IgD-negative memory B cell (primary cell): Measurements from ENCODE around the gene SF1. TPM values are rescaled to one million over a fixed set of nuclear protein-coding genes. Genes with fewer than 3 reads are reported as not detected.
A peak's percentile ranks its signal among the peaks of the same experiment; 100 is the strongest.

ENCODE experiments used
- H3K27ac Mint-ChIP-seq, 3 donors: one replicate each; pipeline ENCODE4 v1.8.0; 2020 to 2022; ENCODE audit warnings: mild to moderate bottlenecking in 3 of 3, mixed read lengths in 3 of 3, moderate library complexity in 1 of 3
- H3K27me3 Mint-ChIP-seq: one replicate; pipeline ENCODE4 v1.8.0; 2021; ENCODE audit warnings: mixed read lengths
- H3K36me3 Mint-ChIP-seq: one replicate; pipeline ENCODE4 v1.8.0; 2020; ENCODE audit warnings: mild to moderate bottlenecking, mixed read lengths
- H3K4me1 Mint-ChIP-seq, 3 donors: one replicate each; pipeline ENCODE4 v1.8.0; 2020 to 2022; ENCODE audit warnings: mixed read lengths in 3 of 3, mild to moderate bottlenecking in 1 of 3
- H3K4me3 Mint-ChIP-seq, 4 donors: one replicate each; pipeline ENCODE4 v1.8.0; 2020 to 2022; ENCODE audit warnings: mild to moderate bottlenecking in 4 of 4, mixed read lengths in 4 of 4, moderate library complexity in 3 of 4
- H3K9me3 Mint-ChIP-seq, 3 donors: one replicate each; pipeline ENCODE4 v1.8.0; 2020 to 2021; ENCODE audit warnings: mixed read lengths in 3 of 3, mild to moderate bottlenecking in 1 of 3
- polyA plus RNA-seq: library from polyadenylated mRNA; unstranded; fragments of 300-500 nt; fragmentation: Illumina TruSeq; gene quantifications from one replicate; pipeline ENCODE4 v1.2.3, GENCODE V29; 2021

SF1 gene
- polyA plus RNA-seq, 1 donor from 2014 or later: 170 TPM

DNA sequence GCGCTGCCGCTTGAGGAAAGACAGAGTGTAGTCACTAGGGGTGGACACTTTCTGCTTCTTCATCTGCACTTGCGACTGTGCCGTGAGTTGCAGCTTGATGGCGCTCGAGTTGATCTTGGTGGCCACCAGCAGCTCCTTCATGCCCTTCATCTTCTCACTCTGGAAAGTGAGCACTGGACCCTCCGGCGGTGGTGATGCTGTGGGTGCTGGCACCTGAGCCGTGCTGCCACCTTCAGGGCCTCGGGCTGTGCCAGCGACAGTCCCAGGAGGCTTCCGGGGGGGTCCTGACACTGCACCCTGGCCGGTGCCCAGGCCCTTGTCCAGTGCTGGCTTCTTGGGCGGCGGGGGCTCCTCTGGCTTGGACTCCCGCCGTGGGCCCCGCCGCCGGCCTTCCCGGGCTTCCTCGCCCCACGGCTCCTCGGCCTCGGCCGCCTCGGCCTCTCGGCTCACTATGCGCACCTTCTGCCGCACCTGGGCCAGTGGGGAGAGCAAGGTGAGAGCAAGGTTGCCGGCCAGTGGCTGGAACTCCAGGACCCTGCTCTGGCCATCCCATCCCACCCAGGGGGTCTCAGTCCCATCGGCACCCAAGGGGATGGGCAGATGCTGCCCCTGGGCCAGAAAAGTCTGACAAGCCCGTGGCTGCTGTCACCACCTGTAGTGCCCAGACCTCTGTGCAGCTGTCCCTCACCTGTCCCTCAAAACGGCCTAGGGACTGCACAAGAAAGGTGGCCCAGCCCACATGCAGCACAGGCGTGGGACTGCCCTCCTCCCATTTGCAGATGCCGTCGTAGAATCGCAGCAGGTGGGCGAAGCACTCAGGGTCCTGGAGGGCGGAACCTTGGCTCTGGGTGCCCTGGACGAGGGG lies 26.2 kb upstream of the SF1 start:
- Mint-ChIP-seq H3K27ac (peak overlapping the region in 2 of 3 donors; percentile 94 to 96), H3K4me1 (peaks cover 14 to 28% (median 18%) of the 10 kb centered on the region in 3 donors), H3K27me3 (no peaks in the 10 kb centered on the region)

DNA sequence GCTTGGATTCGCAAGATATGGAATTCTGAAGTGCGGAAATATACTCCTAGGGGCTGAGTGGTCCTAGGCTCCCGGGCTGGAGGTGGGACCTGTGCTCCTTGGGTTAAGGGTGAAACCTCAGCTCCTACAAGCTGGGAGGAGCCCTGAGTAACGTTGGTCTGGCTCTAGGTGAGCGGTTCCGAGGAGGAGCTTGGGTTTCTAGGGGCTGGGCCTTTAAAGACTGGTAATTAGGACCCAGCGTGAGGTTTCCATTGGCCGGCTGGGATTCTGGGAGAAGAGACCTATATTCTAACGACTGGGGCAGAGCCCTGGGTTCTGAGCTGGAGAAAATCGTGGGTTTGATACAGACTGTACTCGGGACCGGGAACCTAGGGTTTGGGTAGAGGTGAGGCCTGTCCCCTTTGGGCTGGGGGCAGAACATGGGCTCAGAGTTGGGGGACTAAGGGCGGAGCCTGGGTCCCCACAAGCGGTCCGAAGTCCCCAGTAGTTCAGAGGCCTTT lies 25.6 kb upstream of the SF1 start:
- H3K4me1 Mint-ChIP-seq: peaks cover 13 to 26% (median 20%) of the 10 kb centered on the region in 3 donors
- peak overlapping the region; percentile 88 to 95 (median 93) for H3K4me3 Mint-ChIP-seq
- peak overlapping the region; percentile 94 to 96 (median 95) for H3K27ac Mint-ChIP-seq
- peaks cover 7% of the 10 kb centered on the region for H3K36me3 Mint-ChIP-seq
- H3K27me3 Mint-ChIP-seq: no peaks in the 10 kb centered on the region
- H3K9me3 Mint-ChIP-seq: no peaks in the 10 kb centered on the region

More for the DNA sequence above, 26.2 kb upstream of the SF1 start:
- Mint-ChIP-seq H3K4me3 (peak overlapping the region in 3 of 4 donors; percentile 88 to 95 (median 92)), H3K9me3 (no peaks in the 10 kb centered on the region), H3K36me3 (peaks cover 5% of the 10 kb centered on the region)

DNA sequence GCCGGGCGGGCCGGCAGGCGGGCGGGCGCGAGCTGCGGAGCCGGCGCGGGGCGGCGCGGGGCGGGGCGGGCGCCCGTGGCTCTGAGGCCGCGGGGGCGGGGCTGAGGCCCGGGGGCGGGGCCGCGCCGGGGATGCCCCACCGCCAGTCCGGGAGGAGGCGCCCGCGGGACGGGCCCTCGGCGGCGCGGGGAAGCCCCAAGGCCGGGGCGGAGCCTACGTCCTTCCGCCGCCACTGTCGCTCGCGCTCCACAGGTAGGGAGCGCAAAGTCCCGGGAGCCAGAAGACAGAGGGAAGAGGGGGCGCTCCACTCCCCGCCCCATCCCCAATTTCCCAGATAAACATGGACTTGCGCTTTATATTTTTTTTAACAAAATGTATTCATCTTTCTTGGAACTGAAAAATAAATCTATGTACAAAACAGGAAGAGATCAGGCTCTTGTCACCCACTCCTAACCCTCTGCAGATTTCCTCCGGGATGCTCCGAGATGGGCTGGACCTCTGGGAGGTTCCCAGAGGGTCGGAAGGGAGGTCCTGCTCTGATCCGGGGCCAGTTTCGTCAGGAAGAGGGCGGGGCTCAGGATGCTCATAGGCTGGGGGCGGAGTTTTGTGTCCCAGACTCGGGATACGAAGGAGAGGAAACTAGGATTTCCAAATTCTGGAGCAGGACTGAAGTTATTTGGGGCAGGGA lies 25.0 kb upstream of the SF1 start, which contains the start of gene MAP4K2:
MAP4K2 (minus strand) TSS at position 57 of the 688 bp plus-strand sequence. CDS start 65 bp downstream, outside the sequence.
- Mint-ChIP-seq H3K4me1 (peaks cover 13 to 28% (median 22%) of the 10 kb centered on the region in 3 donors), H3K9me3 (no peaks in the 10 kb centered on the region), H3K27ac (peak within 1 kb of the TSS; percentile 94 to 96 (median 95)), H3K36me3 (peaks cover 7% of the 10 kb centered on the region), H3K4me3 (peak within 1 kb of the TSS; percentile 88 to 95 (median 94)), H3K27me3 (no peaks in the 10 kb centered on the region)

DNA sequence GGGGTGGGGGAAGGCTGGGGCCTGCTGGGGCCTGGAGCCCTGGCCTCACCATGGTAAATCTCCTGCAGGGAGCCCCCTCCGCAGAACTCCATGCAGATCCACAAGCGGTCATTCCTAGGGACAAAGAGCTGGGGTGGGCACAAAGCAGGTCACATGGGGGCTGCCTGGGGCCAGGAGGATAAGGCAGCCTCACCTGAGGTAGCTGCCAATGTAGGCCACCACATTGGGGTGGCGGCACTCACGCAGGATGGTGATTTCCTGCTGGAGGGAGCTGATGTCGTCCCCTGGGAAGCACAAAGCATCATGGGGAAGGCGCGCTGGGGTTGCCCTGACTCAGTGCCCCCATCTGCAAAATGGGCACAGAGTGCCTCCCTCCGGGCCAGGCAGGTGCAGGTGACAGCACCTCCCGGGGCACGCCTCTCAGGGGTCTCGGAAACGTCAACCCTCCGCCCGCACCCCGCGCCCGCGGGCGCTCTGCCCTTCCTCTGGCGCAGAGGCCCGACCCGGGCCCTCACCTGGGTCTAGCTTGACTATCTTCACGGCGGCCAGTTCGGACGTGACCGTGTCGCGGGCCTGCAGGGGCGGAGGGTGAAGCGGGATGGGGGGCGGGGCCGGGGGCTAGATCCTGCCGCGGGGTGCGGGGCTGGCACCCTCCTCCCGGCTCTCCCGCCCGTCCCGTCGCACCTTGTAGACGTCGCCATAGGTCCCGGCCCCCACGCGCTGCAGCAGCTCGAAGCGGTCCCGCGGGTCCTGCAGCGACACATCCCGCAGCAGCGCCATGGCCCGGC lies 24.2 kb upstream of the SF1 start:
- Mint-ChIP-seq H3K9me3 (no peaks in the 10 kb centered on the region), H3K36me3 (peaks cover 7% of the 10 kb centered on the region), H3K27ac (peak overlapping the region; percentile 88 to 95 (median 89)), H3K4me1 (peaks cover 13 to 26% (median 20%) of the 10 kb centered on the region in 3 donors), H3K4me3 (peak overlapping the region; percentile 83 to 94 (median 92)), H3K27me3 (no peaks in the 10 kb centered on the region)

DNA sequence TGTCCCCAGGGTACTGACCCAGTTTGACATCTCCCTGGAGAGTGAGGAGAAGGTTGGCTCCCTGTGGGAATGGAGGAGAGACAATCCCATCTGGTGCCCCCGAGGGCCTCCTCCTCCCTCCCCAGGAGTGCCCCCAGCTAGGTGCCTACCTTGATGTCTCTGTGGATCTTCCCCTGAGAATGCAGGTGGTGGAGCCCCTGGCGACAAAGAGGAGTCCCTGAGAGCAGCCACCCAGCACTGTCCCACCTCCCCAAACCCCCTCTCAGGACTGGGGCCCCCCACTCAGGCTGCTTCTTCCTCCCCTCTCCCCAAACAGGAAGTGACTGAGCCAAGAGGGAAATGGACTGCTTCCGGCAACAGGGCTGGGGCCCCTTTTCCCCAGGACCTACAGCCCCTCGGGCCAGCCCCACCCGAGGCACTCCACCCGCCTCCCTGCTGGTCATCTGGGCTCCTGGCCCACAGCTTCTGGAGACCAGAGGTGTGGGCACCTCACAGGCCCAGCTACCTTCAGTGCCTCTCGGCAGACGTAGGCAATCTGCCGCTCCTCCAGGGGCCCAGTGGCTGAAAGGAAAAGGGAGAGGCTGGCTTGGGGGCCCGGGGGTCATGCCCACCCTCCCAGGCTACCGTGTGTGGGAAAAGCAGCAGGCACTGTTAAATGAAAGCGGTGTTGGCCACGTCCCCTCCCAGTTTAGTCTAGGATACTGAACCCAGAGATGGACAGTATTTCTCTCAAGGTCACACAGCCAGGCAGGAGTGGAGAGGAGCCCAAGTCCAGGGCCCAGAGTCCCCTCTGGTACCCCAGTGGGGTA lies 23.4 kb upstream of the SF1 start:
- peak overlapping the region; percentile 84 to 95 (median 88) for H3K27ac Mint-ChIP-seq
- H3K4me3 Mint-ChIP-seq: peak overlapping the region; percentile 83 to 94 (median 92)
- H3K36me3 Mint-ChIP-seq: peaks cover 5% of the 10 kb centered on the region
- H3K27me3 Mint-ChIP-seq: no peaks in the 10 kb centered on the region
- no peaks in the 10 kb centered on the region for H3K9me3 Mint-ChIP-seq
- peaks cover 13 to 26% (median 18%) of the 10 kb centered on the region in 3 donors for H3K4me1 Mint-ChIP-seq

DNA sequence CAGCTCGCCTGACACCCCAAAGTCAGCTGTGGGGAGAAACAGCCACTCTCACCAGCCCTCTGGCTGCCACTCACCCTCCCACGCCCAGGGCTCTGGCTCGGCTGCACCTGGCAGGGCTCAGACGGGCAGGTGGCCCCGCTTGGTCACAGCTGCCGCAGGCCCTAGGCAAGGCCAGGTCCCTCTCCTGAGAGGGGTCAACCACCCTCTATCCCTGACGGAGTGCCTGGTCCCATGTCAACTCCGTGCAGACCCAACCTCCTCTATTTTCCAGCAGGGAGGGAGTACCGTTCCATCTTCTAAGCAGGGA lies 22.8 kb upstream of the SF1 start:
- H3K9me3 Mint-ChIP-seq: no peaks in the 10 kb centered on the region
- H3K4me3 Mint-ChIP-seq: peak overlapping the region; percentile 83 to 94 (median 92)
- no peaks in the 10 kb centered on the region for H3K27me3 Mint-ChIP-seq
- H3K36me3 Mint-ChIP-seq: peaks cover 5% of the 10 kb centered on the region
- H3K27ac Mint-ChIP-seq: peak overlapping the region; percentile 84 to 95 (median 88)
- peaks cover 13 to 26% (median 18%) of the 10 kb centered on the region in 3 donors for H3K4me1 Mint-ChIP-seq

DNA sequence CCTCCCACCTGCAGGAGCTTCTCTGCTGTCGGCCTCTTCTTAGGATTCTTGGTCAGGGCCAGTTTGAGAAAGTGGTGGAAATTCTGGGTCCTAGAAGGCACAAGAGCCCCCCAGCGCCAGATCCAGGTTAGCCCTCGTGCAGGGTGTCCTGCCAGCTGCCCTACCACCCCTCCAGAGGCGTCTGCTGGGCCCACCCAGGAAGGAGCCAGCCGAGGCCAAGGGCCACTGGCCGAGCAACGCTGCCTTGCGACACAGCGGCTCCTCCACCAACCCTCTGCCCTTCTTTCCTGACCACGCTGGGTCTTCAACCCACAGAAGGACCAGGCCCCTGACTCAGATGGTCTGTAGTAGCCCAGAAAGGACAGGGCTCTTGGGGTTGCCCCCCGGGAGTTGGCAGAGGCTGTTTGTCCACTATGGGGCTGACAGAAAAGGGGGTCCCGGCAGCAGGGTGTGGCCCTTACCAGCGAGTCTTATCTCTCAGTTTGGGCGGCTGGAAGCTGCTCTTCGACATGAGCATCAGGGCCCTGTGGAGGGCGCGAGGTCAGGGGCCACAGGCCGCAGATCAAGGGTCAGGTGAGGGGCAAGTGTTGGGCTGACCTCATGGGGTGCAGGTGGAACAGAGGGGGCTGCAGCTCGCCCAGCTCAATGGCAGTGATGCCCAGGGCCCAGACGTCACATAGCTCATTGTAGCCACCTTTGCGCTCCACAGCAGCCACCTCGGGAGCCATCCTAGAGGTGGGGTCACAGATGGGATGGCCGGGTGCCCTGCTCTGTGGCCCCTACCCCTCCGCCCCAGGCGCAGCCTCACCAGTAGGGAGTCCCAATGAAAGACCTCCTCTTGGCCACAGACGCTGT lies 22.2 kb upstream of the SF1 start:
- H3K36me3 Mint-ChIP-seq: peaks cover 5% of the 10 kb centered on the region

DNA sequence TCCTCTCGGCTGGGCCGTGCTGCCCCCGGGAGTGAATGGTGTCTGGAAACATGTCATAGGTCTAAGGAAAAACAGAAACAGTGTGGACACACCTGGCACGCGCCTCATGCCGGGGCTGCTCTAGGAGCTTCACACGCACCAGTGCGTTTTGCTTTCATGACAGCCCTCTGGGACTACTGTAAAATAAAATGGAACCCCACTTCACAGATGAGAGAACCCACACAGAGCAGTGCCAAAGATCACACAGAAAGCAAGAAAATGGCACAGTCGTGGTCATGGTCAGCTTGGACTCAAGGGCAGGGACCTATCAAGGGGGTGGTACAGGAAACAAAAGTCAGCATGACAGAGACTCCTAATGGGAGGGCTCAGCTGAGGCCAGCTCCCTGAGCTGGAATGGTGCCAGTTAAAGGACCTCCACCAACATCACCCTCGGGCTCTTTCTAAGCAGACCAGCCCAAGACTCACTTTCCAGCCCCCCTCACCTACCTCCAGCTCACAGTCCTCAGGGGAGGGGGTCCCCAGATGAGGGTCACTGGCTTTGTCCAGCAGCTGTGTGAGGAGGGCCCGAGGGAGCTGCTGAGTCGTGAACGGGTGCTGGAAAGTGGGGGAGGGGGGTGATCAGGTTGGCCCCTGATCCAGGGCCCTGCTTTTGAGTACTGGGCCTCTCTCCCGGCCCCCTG lies 21.4 kb upstream of the SF1 start:
- peak overlapping the region; percentile 74 to 91 (median 79) for H3K4me3 Mint-ChIP-seq
- H3K36me3 Mint-ChIP-seq: peaks cover 5% of the 10 kb centered on the region
- no peaks in the 10 kb centered on the region for H3K9me3 Mint-ChIP-seq
- peak overlapping the region; percentile 88 to 95 (median 95) for H3K27ac Mint-ChIP-seq
- H3K27me3 Mint-ChIP-seq: no peaks in the 10 kb centered on the region
- peaks cover 13 to 30% (median 18%) of the 10 kb centered on the region in 3 donors for H3K4me1 Mint-ChIP-seq

More for the DNA sequence above, 22.2 kb upstream of the SF1 start:
- H3K4me1 Mint-ChIP-seq: peaks cover 13 to 28% (median 18%) of the 10 kb centered on the region in 3 donors
- no peaks in the 10 kb centered on the region for H3K27me3 Mint-ChIP-seq
- H3K9me3 Mint-ChIP-seq: no peaks in the 10 kb centered on the region
- H3K4me3 Mint-ChIP-seq: peak overlapping the region; percentile 83 to 94 (median 92)
- H3K27ac Mint-ChIP-seq: peak overlapping the region; percentile 88 to 95 (median 95)

DNA sequence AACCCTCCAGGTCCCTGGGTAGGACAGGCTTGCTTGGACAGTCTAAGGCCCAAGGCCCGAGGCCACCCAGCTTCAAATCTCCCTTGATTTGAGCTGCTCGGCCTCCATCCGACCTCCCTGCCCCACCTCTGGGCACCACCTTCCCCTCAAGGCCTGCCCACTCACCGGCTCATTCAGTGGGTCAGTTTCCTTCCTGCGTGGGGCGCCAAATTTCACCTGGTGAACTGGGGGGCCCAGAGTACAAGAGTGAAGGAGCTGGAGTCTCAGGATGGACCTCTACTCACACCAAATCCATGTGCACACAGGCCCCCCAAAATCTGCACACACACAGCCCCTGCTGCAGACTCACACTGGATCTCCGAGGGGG lies 20.9 kb upstream of the SF1 start:
- peak overlapping the region; percentile 74 to 91 (median 79) for H3K4me3 Mint-ChIP-seq
- no peaks in the 10 kb centered on the region for H3K9me3 Mint-ChIP-seq
- peaks cover 13 to 33% (median 21%) of the 10 kb centered on the region in 3 donors for H3K4me1 Mint-ChIP-seq
- peaks cover 7% of the 10 kb centered on the region for H3K36me3 Mint-ChIP-seq
- peak overlapping the region; percentile 88 to 95 (median 95) for H3K27ac Mint-ChIP-seq
- no peaks in the 10 kb centered on the region for H3K27me3 Mint-ChIP-seq

DNA sequence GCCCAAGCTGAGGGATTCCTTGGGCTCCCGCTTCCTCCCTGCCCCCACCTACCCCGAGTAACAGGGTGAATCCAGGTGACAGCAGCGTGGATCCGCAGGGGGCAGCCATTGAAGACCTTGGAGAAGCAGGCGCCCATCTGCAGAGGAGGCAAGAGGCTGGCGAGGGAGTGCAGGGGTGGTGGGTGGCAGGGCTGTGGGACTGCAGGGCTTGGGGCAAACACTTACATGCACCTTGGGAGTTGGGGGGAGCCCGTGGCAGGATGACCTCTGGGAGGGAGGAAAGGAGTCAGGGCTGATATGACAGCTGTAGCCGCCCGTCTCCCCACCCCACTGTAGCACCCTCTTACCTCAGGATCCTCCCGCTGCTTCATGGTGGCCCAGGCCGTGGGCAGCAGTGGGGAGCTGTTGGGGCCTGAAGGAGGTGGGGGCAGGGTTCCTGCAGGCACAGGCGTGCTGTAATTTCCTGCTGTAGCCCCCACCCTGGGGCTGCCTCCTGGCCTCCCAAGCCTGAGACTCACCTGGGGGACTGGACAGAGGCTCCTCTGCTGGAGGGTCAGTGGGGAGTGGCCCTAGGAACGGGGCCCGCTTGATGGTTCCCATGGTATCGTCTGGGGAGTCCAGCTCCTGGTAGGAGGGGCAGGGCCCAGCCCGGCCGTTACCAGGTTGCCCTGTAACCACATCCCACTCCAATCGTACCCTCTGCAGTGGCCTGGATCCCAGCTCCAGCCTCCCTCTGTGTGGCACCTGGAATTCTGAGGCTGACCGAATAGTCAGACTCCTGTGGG lies 18.6 kb upstream of the SF1 start:
- Mint-ChIP-seq H3K4me1 (peaks cover 6 to 31% (median 22%) of the 10 kb centered on the region in 3 donors), H3K9me3 (no peaks in the 10 kb centered on the region), H3K36me3 (peaks cover 7% of the 10 kb centered on the region), H3K4me3 (no peak overlapping the region), H3K27me3 (no peaks in the 10 kb centered on the region), H3K27ac (no peak overlapping the region)

DNA sequence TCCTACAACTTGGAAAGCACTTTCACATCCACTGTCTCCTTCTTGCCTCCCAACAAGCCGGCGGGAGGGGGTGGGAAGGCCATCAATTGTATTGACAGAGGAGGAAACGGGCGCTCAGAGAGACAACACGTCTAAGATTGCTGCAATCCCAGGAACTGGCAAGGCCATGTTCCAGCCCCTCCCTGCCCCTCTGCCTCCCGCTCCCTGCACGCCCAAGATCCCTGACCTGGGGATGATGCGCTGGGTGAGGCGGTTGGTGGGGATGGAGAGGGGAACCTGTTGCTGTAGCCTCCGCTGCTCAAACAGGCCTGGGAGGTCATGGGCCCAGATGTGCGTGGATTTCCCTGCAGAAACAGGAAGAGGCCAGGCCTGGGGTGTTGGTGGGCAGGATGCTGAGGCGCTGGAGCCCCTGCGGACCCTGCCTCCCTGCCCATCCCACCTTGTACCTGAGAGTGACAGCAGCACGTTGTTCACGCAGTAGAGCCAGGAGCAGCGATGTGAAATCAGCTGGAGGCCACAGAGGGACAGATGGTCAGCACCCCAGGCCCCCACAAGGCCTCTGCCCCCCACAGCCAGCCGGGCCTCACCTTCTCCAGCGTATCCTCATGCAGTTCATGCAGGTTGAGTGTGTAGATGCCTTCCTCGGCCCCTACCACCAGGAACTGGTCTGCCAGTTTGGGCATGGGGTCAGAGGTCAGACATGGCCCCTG lies 17.9 kb upstream of the SF1 start:
- Mint-ChIP-seq H3K27ac (peak overlapping the region in 1 of 3 donors; percentile 45), H3K9me3 (no peaks in the 10 kb centered on the region), H3K36me3 (peaks cover 7% of the 10 kb centered on the region), H3K4me1 (peaks cover 6 to 30% (median 22%) of the 10 kb centered on the region in 3 donors), H3K4me3 (no peak overlapping the region), H3K27me3 (no peaks in the 10 kb centered on the region)
